Articular chondrocyte of knee joint (primary cell): ENCODE measurements around the gene TET3. TPM values are rescaled to one million over a fixed set of nuclear protein-coding genes. Genes with fewer than 3 reads are reported as not detected.

ENCODE experiments used
- small RNA-seq: library from RNA; depleted of rRNA; stranded (forward); fragments of <200 nt; gene quantifications from one replicate; pipeline ENCODE3, GENCODE V24; 2012
- total RNA-seq: library from RNA; depleted of rRNA; stranded (reverse); fragments of >200 nt; gene quantifications from 2 replicates; pipeline ENCODE4 v1.2.3, GENCODE V29; 2012

The TET3 gene
- total RNA-seq: 2.0 and 2.5 TPM in 2 replicates

DNA sequence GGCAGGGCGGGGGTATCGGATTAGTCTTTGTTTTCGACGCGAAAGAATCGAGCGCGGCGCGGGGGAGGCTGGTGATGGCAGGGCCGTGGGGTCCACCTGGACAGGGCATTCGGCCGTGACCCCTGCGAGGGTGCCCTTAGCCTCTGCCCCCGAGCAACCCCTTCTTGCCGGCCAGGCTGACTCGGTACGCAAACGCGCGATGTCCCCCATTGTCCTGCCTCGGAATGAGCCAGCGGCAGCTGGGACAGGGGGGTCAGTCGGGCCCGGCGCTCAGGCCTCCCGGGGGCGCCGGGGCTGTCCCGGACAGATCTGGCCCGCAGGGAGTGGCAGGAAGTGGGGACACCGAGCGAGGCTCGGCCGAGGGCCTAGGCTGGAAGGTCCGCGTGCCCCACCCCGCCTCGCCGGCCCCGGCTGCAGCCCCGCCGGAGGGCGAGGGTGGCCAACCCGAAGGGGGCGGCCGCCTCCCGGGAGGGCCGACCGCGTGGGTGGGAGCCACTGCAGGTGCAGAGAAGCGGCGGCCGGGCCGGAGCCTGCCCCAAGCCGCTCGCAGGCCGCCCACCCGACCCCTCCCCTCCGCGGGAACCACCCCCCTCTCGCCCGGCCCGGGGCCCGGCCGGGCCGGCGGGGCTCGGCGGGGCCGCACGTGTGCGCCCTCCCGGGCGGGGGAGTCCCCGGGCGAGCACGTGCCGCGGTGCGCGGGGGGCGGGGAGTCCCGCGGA, at the start of gene TET3:
Gene TET3, plus strand, starts transcription at position 708 of the 719 bp plus-strand sequence. CDS start 1,494 bp downstream, outside the sequence.

Small RNA genes within 50 kb of the gene (small RNA-seq; reads per million reads assigned to genes)
- not detected for gene AC110801.1
- not detected for gene RNA5SP97

Other genes with a start within 250 kb of the TET3 start
- gene TPRKB, start 247.6 kb upstream of the TET3 start, total RNA-seq: 29.3 and 37.3 TPM in 2 replicates
- 42.7 and 51.2 TPM in 2 replicates for gene DUSP11, start 204.8 kb upstream of the TET3 start, total RNA-seq
- gene C2orf78, start 200.7 kb upstream of the TET3 start, total RNA-seq: not detected in 2 replicates
- 25.5 and 36.6 TPM in 2 replicates for gene STAMBP, start 155.9 kb upstream of the TET3 start, total RNA-seq
- 0.11 TPM in 1 of 2 replicates, not detected in the other for gene ACTG2, start 91.9 kb upstream of the TET3 start, total RNA-seq
- 44.7 and 47.1 TPM in 2 replicates for gene DGUOK, start 58.0 kb upstream of the TET3 start, total RNA-seq
- gene BOLA3, start 163.0 kb downstream of the TET3 start, total RNA-seq: 24.2 and 28.6 TPM in 2 replicates
- gene MOB1A, start 194.0 kb downstream of the TET3 start, total RNA-seq: 164 and 165 TPM in 2 replicates
- gene MTHFD2, start 213.7 kb downstream of the TET3 start, total RNA-seq: 117 and 136 TPM in 2 replicates